AG04449 (cell line): ENCODE measurements around the gene CCDC71.

Experiments used
- CTCF ChIA-PET: fragments of 350-600 bp; formaldehyde crosslinking; extraction: SDS; loops from one replicate; lab custom pipeline; 2021; ENCODE audit warnings: antibody characterized with exemption; lab: Yijun Ruan, JAX
- POLR2A ChIA-PET: fragments of 400-600, 350-600 bp; formaldehyde crosslinking; extraction: SDS; loops from one replicate; lab custom pipeline; 2020; ENCODE audit warnings: antibody characterized with exemption, inconsistent platforms; lab: Yijun Ruan, JAX
- DNase-seq: peaks from one replicate; pipeline ENCODE4 v3.0.0-alpha.2; 2010; ENCODE audit warnings: low read depth, low spot score
- H3K4me3 ChIP-seq: 2 replicates; pipeline ENCODE4 v1.5.1; 2011; ENCODE audit warnings: low read depth, mild to moderate bottlenecking, control low read depth, low read length
- TF ChIP-seq, protein P1 (sequence below): IDR thresholded peaks from one replicate; pipeline ENCODE4 v1.5.1; 2011; ENCODE audit warnings: mild to moderate bottlenecking, moderate library complexity, low read length, control low read depth, inconsistent platforms; ENCODE audit not compliant: insufficient read depth; ENCODE audit errors: missing control alignments

CCDC71 gene

GRCh38 chr3:49165771-49166751, at the start of gene CCDC71:
Gene CCDC71 (minus strand): TSS chr3:49166331. CDS start chr3:49164208, 2,123 bp downstream.
- DNase-seq = no peak

GRCh38 chr3:49213998-49214397, 47.9 kb upstream of the CCDC71 start:
- TF ChIP-seq, protein P1, sequence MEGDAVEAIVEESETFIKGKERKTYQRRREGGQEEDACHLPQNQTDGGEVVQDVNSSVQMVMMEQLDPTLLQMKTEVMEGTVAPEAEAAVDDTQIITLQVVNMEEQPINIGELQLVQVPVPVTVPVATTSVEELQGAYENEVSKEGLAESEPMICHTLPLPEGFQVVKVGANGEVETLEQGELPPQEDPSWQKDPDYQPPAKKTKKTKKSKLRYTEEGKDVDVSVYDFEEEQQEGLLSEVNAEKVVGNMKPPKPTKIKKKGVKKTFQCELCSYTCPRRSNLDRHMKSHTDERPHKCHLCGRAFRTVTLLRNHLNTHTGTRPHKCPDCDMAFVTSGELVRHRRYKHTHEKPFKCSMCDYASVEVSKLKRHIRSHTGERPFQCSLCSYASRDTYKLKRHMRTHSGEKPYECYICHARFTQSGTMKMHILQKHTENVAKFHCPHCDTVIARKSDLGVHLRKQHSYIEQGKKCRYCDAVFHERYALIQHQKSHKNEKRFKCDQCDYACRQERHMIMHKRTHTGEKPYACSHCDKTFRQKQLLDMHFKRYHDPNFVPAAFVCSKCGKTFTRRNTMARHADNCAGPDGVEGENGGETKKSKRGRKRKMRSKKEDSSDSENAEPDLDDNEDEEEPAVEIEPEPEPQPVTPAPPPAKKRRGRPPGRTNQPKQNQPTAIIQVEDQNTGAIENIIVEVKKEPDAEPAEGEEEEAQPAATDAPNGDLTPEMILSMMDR = no peak
- no peak overlapping the region for H3K4me3 ChIP-seq
- ChIA-PET CTCF (interaction anchor here (1.6 kb wide), 1 partner anchor 42 kb away, joined by 4 read pairs; the partner anchor contains the start of gene KLHDC8B), POLR2A (no interaction called here)
- DNase-seq = no peak

More at GRCh38 chr3:49165771-49166751, at the start of gene CCDC71:
- CTCF ChIA-PET = interaction anchor here (1.4 to 1.5 kb wide), 2 partner anchors 10 to 283 kb away, joined by 4 to 5 read pairs; no protein-coding TSS in a partner anchor
- H3K4me3 ChIP-seq = peak within 1 kb of the TSS; percentile 89
- TF ChIP-seq, protein P1 = no peak
- POLR2A ChIA-PET = no interaction called here

- CTCF ChIA-PET = no interaction called here
- TF ChIP-seq, protein P1 = no peak
- POLR2A ChIA-PET = no interaction called here
Measured at GRCh38 chr3:49213541-49213943, 47.4 kb upstream of the CCDC71 start.

GRCh38 chr3:49199900-49200281, 33.8 kb upstream of the CCDC71 start:
- TF ChIP-seq, protein P1 = no peak
- DNase-seq = no peak
- peak overlapping the region; percentile 46 for H3K4me3 ChIP-seq
- POLR2A ChIA-PET = no interaction called here
- CTCF ChIA-PET = interaction anchor here (1.1 kb wide), 1 partner anchor 30 kb away, joined by 3 read pairs; no protein-coding TSS in a partner anchor

More at GRCh38 chr3:49213541-49213943, 47.4 kb upstream of the CCDC71 start:
- DNase-seq = no peak
- H3K4me3 ChIP-seq = no peak overlapping the region

- ChIA-PET POLR2A (no interaction called here), CTCF (interaction anchor here (1.1 kb wide), 1 partner anchor 29 kb away, joined by 3 read pairs; no protein-coding TSS in a partner anchor)
- TF ChIP-seq, protein P1 = no peak
- no peak for DNase-seq
- peak overlapping the region; percentile 46 for H3K4me3 ChIP-seq
Measured at GRCh38 chr3:49199239-49199899, 33.2 kb upstream of the CCDC71 start.
